GM19025 (cell line): ENCODE results near the gene LCN1.
"Not testable (repeated sequence)": the region's sequence is repeated elsewhere in the genome, so short reads cannot be mapped to it uniquely, and the experiment has no call there.

Experiments used
- ATAC-seq: cut with Tn5 transposase; IDR thresholded peaks from one replicate; pipeline ENCODE4 v1.9.1; 2021; ENCODE audit warnings: mild to moderate bottlenecking, low read depth, moderate library complexity; ENCODE audit not compliant: unreplicated experiment

Gene LCN1

GRCh38 chr9:135504262-135505243 lies 16.7 kb upstream of the LCN1 start:
- ATAC-seq = no peak

GRCh38 chr9:135505406-135506187 lies 15.6 kb upstream of the LCN1 start:
- no peak for ATAC-seq

- no peak for ATAC-seq
Observed at GRCh38 chr9:135506327-135507103, 14.7 kb upstream of the LCN1 start.

GRCh38 chr9:135507104-135508035 lies 13.9 kb upstream of the LCN1 start:
- ATAC-seq = no peak

- ATAC-seq = no peak
Observed at GRCh38 chr9:135508211-135508820, 12.9 kb upstream of the LCN1 start.

DNA sequence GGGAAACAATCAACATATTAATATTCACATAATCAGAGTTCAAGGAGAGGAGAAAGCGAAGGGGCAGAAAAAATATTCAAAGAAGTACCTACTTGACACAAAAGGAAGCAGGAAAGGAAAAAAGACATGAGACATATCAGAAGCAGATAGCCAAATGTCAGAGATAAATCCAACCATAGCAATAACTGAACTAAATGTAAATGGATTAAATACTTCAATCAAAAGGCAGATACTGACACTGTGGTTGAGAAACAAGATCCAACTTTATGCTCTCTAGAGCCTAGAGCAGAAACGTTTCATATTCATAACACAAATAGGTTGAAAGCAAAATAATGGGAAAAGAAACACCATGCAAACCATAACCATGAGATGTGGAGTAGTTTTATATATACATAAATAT lies 11.8 kb upstream of the LCN1 start:
- ATAC-seq = no peak

GRCh38 chr9:135512241-135512603 lies 9.0 kb upstream of the LCN1 start:
- ATAC-seq = no peak

- ATAC-seq = no peak
Observed at GRCh38 chr9:135512904-135513303, 8.3 kb upstream of the LCN1 start.

- ATAC-seq = no peak
Observed at GRCh38 chr9:135513351-135513846, 7.8 kb upstream of the LCN1 start.

- not testable (repeated sequence) for ATAC-seq
Observed at GRCh38 chr9:135513906-135514305, 7.3 kb upstream of the LCN1 start.

DNA sequence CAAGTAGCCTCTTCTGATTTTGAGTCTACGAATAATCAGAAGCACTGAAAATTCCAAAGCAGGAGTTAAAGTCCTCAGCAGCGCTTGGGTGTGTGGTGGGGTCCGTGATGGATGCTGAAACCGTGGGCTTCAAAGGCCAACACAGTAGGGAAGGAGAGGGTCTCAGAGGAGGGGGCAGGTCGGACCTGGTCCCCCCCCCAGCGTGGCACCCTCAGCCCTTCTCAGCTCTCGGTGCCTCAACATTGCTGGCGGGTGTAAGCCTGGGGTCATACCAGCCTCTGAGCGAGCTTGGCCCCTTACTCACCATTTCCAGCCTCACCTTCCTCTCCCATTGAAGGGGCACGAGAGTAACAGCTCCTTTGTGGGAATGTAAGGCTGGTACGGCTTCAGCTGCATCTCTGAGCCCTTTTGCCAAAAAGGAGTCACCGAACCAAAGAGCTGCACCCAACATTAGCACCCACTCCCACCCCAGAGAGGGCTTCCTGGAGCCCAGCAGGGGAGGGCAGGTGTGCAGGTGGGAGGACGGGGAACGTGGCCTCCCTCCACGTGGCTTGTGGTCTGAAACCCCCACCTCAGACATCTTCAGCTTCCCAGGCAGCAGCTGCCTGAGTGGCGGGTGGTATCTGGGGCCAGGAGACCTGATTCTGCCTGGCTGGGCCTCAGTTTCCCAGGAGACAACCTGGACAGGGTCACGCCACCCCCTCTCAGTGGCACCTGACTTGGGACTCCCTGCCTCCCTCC lies 6.7 kb upstream of the LCN1 start:
- ATAC-seq = no peak

DNA sequence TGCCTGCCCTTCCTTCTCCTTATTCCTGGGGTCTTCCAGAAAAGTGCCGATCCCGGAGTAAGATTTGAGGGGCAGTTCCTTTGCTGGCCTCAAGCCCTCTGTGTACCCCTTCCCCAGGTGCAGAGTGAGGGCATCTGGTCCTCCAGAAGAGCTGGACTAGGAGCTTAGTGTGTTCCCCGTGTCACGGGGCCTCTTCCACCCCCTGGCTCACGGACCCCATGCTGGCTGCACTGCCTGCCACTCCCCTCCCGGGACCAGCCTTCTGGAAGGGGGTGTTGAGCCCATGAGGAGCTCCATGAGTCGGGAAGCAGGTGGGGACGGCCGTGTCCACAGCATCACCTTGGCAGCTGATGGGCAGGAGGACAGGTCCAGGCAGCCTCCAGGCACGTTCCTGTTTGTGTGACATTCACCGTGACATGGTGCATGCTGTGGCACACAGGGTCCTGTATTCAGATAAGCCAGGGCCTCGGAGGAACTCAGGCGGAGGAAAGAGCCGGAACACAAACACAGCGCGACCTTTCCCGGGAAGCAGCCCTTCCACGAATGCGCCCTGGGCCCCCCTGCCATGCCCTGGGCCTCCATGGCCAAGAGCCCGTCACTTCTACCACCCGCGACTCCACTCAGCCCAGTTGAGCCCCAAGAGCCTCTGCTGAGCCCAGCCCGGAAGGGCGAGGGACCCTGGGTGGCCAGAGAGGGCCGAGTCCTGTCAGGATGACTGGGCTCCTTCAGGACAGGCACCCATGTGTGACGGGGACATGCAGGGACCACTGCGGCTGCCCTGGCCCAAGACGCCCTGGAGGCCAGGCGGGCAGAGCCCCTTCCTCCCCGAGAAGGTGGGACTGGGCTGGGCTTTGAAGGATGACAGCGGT lies 5.9 kb upstream of the LCN1 start:
- ATAC-seq = no peak

- no peak for ATAC-seq
Observed at GRCh38 chr9:135516132-135516860, 4.9 kb upstream of the LCN1 start.

- ATAC-seq = no peak
Observed at GRCh38 chr9:135517407-135517822, 3.8 kb upstream of the LCN1 start.

DNA sequence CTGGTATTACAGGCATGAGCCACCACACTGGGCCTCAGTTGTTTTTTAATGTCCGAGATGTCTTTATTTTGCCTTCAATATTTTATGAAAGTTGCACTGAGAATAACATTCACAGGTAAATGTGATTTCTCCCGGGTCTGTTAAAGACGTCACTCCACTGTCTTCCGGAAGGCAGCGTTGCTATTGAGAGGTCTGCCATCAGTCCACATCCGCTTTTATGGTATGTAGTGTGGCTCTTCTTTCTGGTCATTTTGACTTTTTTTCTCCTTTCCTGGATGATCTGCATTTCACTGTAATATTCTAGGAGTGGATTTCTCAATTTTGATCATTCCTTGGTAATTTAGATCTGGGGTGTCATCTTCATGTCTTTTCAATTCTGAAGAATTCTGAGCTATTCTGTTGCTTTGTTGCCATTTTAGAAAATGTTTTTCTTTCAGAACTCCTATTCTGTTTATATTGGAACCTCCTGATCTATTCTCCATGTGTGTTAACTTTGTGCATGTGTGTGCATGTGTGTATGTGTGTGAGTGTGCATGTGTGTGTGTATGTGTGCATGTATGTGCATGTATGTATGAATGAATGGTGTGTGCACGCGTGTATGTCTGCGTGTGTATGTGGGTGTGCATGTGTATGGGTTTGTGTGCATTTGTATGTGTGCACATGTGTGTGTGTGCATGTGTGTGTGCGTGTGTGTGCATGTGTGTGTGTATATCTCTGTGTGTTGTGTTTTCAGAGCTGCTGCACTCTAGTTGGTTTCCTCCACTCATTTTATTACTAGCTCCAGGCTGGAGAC lies 1.9 kb upstream of the LCN1 start:
- ATAC-seq = no peak

DNA sequence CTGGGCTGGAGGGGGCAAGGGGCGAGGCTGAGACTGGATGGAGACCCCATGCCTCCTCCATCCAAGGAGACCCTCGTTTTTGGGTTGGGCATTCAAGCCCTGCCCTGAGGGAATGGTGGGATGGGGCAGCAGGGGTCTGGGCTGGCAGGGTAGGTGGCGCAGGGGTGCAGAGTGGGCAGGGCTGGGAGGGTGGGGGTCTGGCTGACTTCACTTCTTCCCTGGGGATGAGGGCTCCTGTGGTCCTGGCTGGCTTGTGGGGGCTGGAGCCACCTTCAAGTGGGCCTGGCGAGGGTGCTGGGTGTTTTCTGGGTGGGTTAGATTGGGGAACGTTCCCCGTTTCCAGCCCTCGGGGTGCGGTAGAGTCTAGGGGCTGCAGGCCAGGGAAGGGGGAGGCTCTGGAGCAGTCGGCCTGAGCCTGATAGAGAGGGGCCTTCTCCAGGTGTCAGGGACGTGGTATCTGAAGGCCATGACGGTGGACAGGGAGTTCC lies 412 bp downstream of the LCN1 start:
- ATAC-seq = no peak
